LNCaP clone FGC (cell line): Measurements from ENCODE around the gene ARID1B.

Experiments
- DNase-seq: peaks from one replicate; pipeline ENCODE4 v3.0.0-alpha.2; 2011; ENCODE audit warnings: low read depth
- H3K4me3 ChIP-seq: 2 replicates; pipeline ENCODE4 v1.5.1; 2011; ENCODE audit warnings: mild to moderate bottlenecking, low read depth, low read length, control low read depth
- TF ChIP-seq, protein P1 (sequence below): IDR thresholded peaks from 2 replicates; pipeline ENCODE4 v1.5.1; 2012; ENCODE audit warnings: mild to moderate bottlenecking; ENCODE audit not compliant: control insufficient read depth, insufficient read depth; ENCODE audit errors: extremely low read depth

Gene ARID1B

DNA sequence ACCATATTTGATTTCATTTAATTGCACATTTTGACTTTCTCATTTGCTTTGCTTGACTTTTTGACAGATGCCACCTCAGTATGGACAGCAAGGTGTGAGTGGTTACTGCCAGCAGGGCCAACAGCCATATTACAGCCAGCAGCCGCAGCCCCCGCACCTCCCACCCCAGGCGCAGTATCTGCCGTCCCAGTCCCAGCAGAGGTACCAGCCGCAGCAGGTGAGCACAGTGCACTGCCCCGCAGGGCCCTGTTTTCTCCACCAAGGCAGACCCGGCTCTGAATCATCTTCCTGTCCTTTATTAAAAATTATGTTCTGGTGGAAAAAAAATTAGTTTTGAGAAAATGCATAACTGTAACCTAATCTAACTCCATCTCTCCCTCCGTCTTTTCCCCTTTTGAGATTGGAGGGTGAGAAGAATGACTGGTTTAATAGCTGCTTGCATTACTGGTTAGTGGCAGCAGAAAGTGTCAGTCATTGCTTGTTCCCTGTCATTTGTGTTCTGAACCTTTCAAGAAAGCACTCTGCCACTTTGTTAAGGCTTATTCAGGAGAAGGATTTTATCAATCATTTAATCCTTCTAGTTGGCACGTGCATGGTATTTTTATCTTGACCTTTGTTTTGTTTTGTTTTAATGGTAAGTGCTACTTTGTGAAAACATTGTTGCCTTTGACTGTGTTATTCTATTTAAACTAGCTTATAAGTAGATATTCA is 124.3 kb downstream of the ARID1B start:
- no peak overlapping the region for H3K4me3 ChIP-seq
- no peak for DNase-seq
- TF ChIP-seq, protein P1, sequence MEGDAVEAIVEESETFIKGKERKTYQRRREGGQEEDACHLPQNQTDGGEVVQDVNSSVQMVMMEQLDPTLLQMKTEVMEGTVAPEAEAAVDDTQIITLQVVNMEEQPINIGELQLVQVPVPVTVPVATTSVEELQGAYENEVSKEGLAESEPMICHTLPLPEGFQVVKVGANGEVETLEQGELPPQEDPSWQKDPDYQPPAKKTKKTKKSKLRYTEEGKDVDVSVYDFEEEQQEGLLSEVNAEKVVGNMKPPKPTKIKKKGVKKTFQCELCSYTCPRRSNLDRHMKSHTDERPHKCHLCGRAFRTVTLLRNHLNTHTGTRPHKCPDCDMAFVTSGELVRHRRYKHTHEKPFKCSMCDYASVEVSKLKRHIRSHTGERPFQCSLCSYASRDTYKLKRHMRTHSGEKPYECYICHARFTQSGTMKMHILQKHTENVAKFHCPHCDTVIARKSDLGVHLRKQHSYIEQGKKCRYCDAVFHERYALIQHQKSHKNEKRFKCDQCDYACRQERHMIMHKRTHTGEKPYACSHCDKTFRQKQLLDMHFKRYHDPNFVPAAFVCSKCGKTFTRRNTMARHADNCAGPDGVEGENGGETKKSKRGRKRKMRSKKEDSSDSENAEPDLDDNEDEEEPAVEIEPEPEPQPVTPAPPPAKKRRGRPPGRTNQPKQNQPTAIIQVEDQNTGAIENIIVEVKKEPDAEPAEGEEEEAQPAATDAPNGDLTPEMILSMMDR = no peak

DNA sequence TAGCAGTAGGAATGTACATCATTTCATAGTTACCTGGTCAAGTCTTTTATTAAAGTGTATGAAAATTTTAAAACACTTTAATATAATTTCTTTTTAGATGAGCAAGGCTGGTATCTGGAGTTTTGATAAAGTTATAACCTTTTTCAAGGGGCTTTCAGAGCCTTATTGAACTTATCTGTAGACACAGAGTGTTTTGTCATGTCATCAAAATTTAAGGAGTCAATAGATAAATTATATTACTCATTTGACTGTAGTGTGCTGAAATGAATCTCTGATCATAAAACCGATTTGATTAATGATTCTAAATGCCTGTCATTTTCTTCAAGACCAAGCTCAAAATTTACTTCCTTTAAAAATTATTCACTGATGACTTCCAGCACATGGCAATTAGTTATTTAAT is 125.6 kb downstream of the ARID1B start:
- TF ChIP-seq, protein P1 = no peak
- no peak overlapping the region for H3K4me3 ChIP-seq
- DNase-seq = no peak

DNA sequence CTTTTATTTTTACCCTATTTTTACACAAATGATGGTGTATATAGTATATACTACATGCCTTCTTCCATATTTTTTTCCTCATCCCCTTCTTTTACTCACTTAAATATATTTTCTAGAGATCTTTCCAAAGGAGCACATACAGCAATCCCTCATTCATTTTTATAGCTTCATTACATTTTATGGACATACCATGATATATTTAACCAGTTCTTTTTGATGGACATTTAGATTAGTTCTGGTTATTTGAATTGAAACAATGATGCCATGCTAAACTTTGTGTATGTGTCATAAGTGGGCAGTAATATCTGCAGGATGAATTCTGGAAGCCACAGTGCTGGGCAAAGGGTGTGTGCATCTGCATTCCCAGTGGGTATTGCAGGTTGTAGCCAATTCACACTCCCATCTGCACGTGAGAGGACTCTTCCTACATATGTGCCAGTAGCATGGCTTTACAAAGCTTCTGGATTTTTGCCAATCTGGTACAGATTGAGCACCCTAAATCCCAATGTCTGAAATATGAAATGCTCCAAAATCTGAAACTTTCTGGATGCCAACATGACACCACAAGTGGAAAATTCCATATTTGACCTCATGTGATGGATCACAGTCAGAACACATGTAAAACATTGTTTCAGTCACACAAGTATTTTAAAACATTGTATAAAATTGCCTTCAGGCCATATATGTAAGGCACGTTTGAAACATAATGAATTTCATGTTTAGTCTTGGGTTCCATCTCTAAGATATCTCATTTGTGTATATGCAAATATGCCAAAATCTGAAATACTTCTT is 127.2 kb downstream of the ARID1B start:
- DNase-seq = no peak
- TF ChIP-seq, protein P1 = no peak
- no peak overlapping the region for H3K4me3 ChIP-seq

DNA sequence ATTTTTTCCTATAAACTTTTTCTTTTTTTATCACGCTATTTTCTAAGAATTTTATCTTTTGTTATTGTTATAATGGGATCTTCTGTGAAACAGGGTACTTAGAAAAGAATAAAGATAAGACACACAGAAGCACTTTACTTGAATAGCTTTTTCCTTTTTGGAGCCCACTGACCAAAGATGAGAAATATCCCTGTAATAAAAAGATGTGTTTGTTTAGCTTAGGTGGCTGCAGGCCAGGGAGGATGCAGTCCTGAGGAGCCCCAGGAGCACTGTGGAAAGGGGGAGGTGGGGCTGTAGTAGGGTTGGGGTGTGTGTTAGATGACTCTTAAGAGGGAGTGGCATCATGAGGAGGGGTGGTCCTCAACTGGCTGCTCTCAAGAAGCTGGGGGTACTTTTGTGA is 128.6 kb downstream of the ARID1B start:
- TF ChIP-seq, protein P1 = no peak
- H3K4me3 ChIP-seq = no peak overlapping the region
- no peak for DNase-seq

DNA sequence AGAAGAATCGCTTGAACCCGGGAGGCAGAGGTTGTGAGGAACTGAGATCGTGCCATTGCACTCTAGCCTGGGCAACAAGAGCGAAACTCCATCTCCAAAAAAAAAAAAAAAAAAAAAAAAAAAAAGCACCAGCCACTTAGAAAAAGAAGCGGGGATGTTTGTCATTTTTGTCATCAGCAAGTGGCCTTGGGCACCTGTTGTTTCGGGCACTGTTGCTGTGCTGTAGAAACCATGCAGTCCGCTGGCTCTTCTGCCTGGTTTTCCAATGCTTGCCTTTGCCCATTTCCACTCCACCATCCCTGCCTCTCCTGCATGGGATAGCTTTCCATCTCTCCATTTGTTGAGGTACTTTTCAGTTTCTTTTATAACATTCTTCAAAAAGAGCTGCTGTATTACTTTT is 129.3 kb downstream of the ARID1B start:
- H3K4me3 ChIP-seq = no peak overlapping the region
- DNase-seq = no peak
- TF ChIP-seq, protein P1 = no peak

DNA sequence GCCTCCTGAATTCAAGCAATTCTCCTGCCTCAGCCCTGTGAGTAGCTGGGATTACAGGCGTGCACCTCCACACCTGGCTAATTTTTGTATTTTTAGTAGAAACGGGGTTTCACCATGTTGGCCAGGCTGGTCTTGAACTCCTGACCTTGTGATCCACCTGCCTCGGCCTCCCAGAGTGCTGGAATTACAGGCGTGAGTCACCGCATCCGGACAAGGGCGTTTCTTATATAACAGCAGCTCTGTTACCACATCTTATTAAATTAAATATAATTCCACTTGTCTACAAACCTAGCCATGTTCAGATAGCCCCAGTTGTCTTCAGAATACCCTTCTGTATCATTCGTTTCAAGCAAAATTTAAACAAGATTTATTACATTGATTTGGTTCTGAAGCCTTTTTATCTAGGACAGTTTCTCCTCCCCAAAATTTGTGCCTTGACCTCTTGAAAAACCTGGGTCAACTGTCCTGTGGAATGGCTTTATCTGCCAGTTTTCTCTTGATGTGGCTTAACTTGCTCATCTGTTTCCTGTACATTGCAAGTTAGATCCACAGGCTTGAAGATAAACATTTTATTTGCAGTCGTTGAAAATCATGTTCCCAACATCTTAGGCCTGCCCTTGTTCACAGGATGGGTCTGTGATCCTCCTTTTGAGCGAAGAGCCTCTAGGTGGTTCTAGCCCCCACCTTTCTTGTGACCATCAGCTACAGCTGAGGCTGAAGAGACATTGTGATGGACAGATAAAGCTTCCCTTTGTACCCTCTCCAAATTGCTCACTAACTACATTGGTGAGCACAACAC is 132.2 kb downstream of the ARID1B start:
- TF ChIP-seq, protein P1 = no peak
- no peak overlapping the region for H3K4me3 ChIP-seq
- no peak for DNase-seq
